HCT116 (cell line): ENCODE results near the gene CHST4.

Experiments used
- CTCF ChIP-seq, 3 experiments: fragments of 200-600 bp in 1 of 3; sonication (generic) in 1 of 3; IDR thresholded peaks in 2 of 3; conservative IDR thresholded peaks in 1 of 3; 2 replicates each; pipeline ENCODE4 v1.5.1; 2012 to 2017; ENCODE audit warnings: low read depth in 2 of 3, low read length in 2 of 3, antibody characterized with exemption in 1 of 3, borderline replicate concordance in 1 of 3, control low read depth in 1 of 3, mild to moderate bottlenecking in 1 of 3, mixed read lengths in 1 of 3, mixed run types in 1 of 3, moderate library complexity in 1 of 3; ENCODE audit not compliant: insufficient read depth in 1 of 3
- EZH2 ChIP-seq: fragments of 200-600 bp; sonication (generic); IDR thresholded peaks from 2 replicates; pipeline ENCODE4 v1.6.1; 2017; ENCODE audit warnings: antibody characterized with exemption, mixed run types
- MAX ChIP-seq: IDR thresholded peaks from 2 replicates; pipeline ENCODE4 v1.6.1; 2012
- POLR2A ChIP-seq: IDR thresholded peaks from 2 replicates; pipeline ENCODE4 v1.7.0; 2011; ENCODE audit warnings: borderline replicate concordance; ENCODE audit not compliant: insufficient read depth, insufficient read length; ENCODE audit errors: extremely low read depth
- POLR2AphosphoS5 ChIP-seq: IDR thresholded peaks from 2 replicates; pipeline ENCODE4 v1.6.1; 2011; ENCODE audit warnings: mild to moderate bottlenecking, low read depth, low read length, moderate library complexity
- TCF7L2 ChIP-seq: IDR thresholded peaks from 2 replicates; pipeline ENCODE4 v1.7.0; 2011; ENCODE audit warnings: borderline replicate concordance, inconsistent platforms; ENCODE audit not compliant: insufficient read depth, insufficient read length; ENCODE audit errors: extremely low read depth
- YY1 ChIP-seq: IDR thresholded peaks from 2 replicates; pipeline ENCODE4 v1.6.1; 2011; ENCODE audit warnings: low read length, low read depth, moderate library complexity, mild to moderate bottlenecking; ENCODE audit not compliant: insufficient replicate concordance; ENCODE audit errors: extremely low read depth

- TF ChIP-seq CTCF (IDR thresholded peaks at IDR 0.05 in 2 of 3, conservative IDR thresholded peaks at IDR 0.05 in 1 of 3; ENCODE audit: borderline replicate concordance in 1 of 3, insufficient read depth in 1 of 3, low read depth in 2 of 3, low read length in 2 of 3) (no peak), EZH2 (no peak), TCF7L2 (no peak), POLR2AphosphoS5 (no peak), POLR2A (no peak), MAX (no peak), YY1 (no peak)
Observed at GRCh38 chr16:71528863-71529262, 2.6 kb downstream of the CHST4 start.
